ENCODE measurements around the gene EPN1.
A peak's percentile ranks its signal among the peaks of the same experiment; 100 is the strongest.

Gene EPN1

DNA sequence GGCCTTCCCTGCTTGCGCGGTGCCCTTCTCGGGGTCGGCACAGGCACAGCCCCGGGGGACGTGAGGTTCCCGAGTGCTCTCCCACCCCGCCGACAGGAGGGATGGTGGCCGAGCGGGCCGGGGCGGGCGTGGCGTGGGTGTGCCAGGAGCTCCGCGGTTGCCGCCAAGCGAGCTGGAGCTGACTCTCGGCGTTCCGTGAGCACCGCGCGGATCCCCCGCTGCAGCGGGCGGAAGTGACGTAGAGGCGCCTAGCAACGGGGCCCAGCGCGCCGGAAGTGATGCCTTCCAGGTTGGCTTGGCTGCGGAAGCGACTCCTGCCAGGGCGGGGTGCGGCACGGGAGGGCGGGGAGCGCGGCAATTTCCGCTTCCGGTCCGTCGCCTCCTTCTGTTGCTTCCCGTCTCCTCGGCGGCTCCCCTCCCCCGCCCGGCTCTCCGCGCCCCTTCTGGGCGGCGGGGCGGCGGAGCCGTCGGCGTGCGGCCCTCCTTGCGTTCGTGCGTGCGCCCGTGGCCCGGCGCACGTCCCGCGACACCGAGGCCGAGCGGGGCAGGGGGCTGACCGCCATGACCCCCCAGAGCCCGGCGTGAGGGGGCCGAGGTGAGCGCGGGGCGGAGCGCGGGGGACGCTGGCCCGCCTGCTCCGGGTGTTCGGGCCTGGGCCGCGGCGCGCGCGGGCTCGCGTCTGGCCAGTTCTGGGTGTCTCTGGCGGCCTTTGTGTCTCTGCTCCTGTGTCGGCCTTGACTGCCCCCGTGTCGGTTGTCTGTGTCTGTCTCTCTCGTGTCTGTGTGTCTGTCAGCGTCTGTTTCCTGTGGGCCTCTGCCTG is at the start of gene EPN1:
EPN1 (plus strand) TSS at position 386 of the 820 bp plus-strand sequence. CDS start 3,402 bp downstream, outside the sequence.
- Histone ChIP-seq H3K27ac (ENCODE audit: low read depth, low read length) (peak within 1 kb of the TSS; percentile 63), H2AFZ (ENCODE audit: low read length, unreplicated experiment) (peak within 1 kb of the TSS; percentile 85), H3K4me1 (ENCODE audit: control insufficient read depth, insufficient read depth, low read length, unreplicated experiment) (peaks cover 49% of the 10 kb centered on the region)

DNA sequence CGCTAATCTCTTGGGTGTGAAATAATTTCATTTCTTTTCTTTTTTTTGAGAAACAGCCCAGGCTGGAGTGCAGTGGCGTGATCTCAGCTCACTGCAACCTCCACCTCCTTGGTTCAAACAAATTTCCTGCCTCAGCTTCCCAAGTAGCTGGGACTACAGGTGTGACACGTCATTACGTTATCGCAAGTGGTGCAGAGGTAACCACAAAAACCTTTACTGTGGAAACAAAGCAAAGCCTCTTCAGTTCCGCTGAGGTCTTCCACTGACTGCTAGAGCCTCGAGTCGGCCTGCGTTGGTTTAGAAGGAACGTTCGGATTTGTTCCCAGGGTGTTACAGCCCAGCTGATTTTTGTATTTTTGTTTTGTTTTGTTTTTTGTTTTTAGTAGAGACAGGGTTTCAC is 48.7 kb upstream of the EPN1 start:
- Histone ChIP-seq H3K79me2 (ENCODE audit: control insufficient read depth, insufficient read depth, low read length, unreplicated experiment) (no peaks in the 10 kb centered on the region), H3K36me3 (ENCODE audit: insufficient read depth, low read length) (no peaks in the 10 kb centered on the region), H3K27me3 (ENCODE audit: insufficient read depth, low read length) (no peaks in the 10 kb centered on the region), H3K4me3 (ENCODE audit: low read depth, low read length) (no peak overlapping the region), H3K27ac (ENCODE audit: low read depth, low read length) (no peak overlapping the region), H3K4me1 (ENCODE audit: control insufficient read depth, insufficient read depth, low read length, unreplicated experiment) (no peaks in the 10 kb centered on the region), H2AFZ (ENCODE audit: low read length, unreplicated experiment) (no peak overlapping the region)

More for the DNA sequence above, at the start of gene EPN1:
- Histone ChIP-seq H3K79me2 (ENCODE audit: control insufficient read depth, insufficient read depth, low read length, unreplicated experiment) (peaks cover 61% of the 10 kb centered on the region), H3K36me3 (ENCODE audit: insufficient read depth, low read length) (peaks cover 5% of the 10 kb centered on the region; the same call in 1 of the 2 replicates), H3K27me3 (ENCODE audit: insufficient read depth, low read length) (no peaks in the 10 kb centered on the region), H3K4me3 (ENCODE audit: low read depth, low read length) (peak within 1 kb of the TSS; percentile 98)

DNA sequence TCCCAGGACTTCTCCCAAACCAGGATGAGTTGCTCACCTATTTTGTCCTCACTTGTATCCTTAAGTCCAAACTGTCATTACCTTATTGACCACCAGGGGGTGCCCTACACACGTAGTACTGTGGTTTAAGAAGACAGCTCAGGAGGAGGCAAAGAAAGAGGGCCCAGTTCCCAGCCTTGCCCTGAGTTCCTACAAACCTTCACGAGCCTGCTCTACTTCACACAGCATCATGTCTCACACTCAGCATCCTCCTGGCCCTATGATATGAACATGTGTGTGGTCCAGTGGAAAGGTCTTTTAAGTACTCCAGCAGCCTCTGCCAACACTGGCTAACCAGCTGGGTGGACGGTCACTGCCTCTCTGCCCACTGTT is 42.6 kb upstream of the EPN1 start:
- Histone ChIP-seq H3K79me2 (ENCODE audit: control insufficient read depth, insufficient read depth, low read length, unreplicated experiment) (peaks cover 21% of the 10 kb centered on the region), H3K27me3 (ENCODE audit: insufficient read depth, low read length) (no peaks in the 10 kb centered on the region), H3K4me3 (ENCODE audit: low read depth, low read length) (no peak overlapping the region), H2AFZ (ENCODE audit: low read length, unreplicated experiment) (no peak overlapping the region), H3K36me3 (ENCODE audit: insufficient read depth, low read length) (no peaks in the 10 kb centered on the region), H3K27ac (ENCODE audit: low read depth, low read length) (no peak overlapping the region), H3K4me1 (ENCODE audit: control insufficient read depth, insufficient read depth, low read length, unreplicated experiment) (no peaks in the 10 kb centered on the region)

DNA sequence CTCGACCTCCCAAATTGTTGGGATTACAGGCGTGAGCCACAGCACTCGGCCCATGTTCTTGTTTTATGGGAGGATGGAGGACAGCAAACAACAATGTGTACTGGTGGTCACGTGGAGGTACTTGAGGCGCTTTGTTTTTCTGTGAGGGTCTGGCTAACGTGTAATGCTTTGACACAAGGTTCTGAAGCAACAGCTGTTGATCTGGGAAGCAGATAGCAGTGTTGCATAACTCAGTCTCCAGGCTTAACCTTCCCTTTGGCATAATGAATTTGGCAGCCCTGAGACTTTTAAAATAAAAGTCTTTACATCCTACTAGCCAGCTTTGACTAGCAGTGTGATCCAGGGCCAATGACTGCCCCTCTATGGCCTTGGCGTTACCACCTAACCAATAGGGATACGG is 41.2 kb upstream of the EPN1 start:
- H3K4me1 ChIP-seq (ENCODE audit: control insufficient read depth, insufficient read depth, low read length, unreplicated experiment) = no peaks in the 10 kb centered on the region
- no peaks in the 10 kb centered on the region for H3K36me3 ChIP-seq (ENCODE audit: insufficient read depth, low read length)
- peaks cover 24% of the 10 kb centered on the region for H3K79me2 ChIP-seq (ENCODE audit: control insufficient read depth, insufficient read depth, low read length, unreplicated experiment)
- H3K27me3 ChIP-seq (ENCODE audit: insufficient read depth, low read length) = no peaks in the 10 kb centered on the region
- no peak overlapping the region for H3K4me3 ChIP-seq (ENCODE audit: low read depth, low read length)
- no peak overlapping the region for H3K27ac ChIP-seq (ENCODE audit: low read depth, low read length)
- no peak overlapping the region for H2AFZ ChIP-seq (ENCODE audit: low read length, unreplicated experiment)

DNA sequence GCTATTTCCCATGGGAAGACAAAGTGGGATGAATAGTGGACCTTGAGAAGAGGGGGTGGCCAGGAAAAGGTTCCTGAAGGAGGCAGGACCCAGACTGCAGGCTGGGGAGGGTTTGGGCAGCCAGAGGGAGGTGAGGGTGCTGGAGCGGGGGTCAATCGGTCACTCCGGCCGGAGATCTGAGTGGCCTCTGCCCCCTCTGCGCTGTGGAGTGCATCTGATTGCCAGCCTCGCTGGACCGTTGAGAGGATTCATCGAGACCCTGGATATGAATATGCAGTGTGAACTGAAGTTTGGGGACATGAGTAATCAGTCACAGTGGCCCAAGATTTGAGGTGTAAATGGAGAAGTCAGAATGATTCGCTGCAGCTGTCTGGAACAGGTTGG is 39.7 kb upstream of the EPN1 start:
- Histone ChIP-seq H3K4me1 (ENCODE audit: control insufficient read depth, insufficient read depth, low read length, unreplicated experiment) (no peaks in the 10 kb centered on the region), H3K4me3 (ENCODE audit: low read depth, low read length) (peak overlapping the region; percentile 89), H3K79me2 (ENCODE audit: control insufficient read depth, insufficient read depth, low read length, unreplicated experiment) (peaks cover 29% of the 10 kb centered on the region), H2AFZ (ENCODE audit: low read length, unreplicated experiment) (no peak overlapping the region), H3K36me3 (ENCODE audit: insufficient read depth, low read length) (no peaks in the 10 kb centered on the region), H3K27me3 (ENCODE audit: insufficient read depth, low read length) (no peaks in the 10 kb centered on the region), H3K27ac (ENCODE audit: low read depth, low read length) (peak overlapping the region; percentile 76)

DNA sequence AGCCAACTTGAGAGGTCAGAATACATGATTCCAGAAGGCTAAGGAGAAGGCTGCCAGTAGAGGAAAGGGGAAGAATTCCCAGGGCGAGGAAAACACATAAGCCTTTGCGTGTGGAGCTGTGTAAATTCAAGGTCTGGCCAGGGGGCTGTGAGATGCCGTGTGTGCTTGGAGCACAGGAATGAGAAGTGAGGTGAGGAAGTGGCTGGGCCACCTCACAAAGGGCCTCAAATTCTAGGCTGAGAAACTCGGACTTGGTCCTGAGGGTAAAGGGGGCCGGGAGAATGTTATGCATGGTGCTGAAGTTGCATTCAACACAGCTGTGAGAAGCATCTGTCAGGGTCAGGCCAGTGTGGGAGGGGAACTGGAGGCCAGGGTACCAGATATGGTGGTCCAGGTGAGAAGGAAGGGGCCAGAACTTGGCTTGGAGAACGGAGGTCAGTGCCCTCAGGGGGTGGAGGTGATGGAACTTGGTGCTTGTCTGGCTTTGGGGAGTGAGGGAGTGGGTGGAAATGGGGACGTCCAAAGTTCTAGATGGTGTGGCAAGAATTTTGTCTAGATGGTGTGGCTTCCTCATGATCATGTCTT is 39.1 kb upstream of the EPN1 start:
- H3K27ac ChIP-seq (ENCODE audit: low read depth, low read length) = no peak overlapping the region
- no peaks in the 10 kb centered on the region for H3K36me3 ChIP-seq (ENCODE audit: insufficient read depth, low read length)
- no peaks in the 10 kb centered on the region for H3K4me1 ChIP-seq (ENCODE audit: control insufficient read depth, insufficient read depth, low read length, unreplicated experiment)
- H2AFZ ChIP-seq (ENCODE audit: low read length, unreplicated experiment) = no peak overlapping the region
- H3K79me2 ChIP-seq (ENCODE audit: control insufficient read depth, insufficient read depth, low read length, unreplicated experiment) = peaks cover 29% of the 10 kb centered on the region
- peak overlapping the region; percentile 89 for H3K4me3 ChIP-seq (ENCODE audit: low read depth, low read length)
- no peaks in the 10 kb centered on the region for H3K27me3 ChIP-seq (ENCODE audit: insufficient read depth, low read length)

DNA sequence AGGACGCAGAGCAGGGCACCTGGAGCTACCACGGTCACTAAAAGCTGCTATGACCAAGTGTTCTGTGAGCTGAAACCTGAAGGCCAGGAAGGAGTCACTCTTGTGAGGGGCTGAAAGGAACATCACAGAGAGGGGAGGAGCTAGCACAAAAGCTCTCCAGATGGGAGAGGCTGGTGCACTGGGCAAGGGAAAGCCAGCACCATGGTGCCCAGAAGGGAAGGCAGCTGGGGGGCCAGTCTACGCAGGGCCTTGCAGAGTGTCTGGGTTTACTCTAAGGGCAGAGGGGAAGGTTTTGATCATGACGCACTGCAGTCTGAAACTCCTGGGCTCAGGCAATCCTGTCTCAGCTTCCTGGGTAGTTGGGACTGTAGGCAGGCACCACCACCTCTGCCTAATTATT is 38.3 kb upstream of the EPN1 start:
- no peaks in the 10 kb centered on the region for H3K27me3 ChIP-seq (ENCODE audit: insufficient read depth, low read length)
- H3K27ac ChIP-seq (ENCODE audit: low read depth, low read length) = no peak overlapping the region
- no peaks in the 10 kb centered on the region for H3K4me1 ChIP-seq (ENCODE audit: control insufficient read depth, insufficient read depth, low read length, unreplicated experiment)
- H3K4me3 ChIP-seq (ENCODE audit: low read depth, low read length) = no peak overlapping the region; the same call in 1 of the 2 replicates
- H3K36me3 ChIP-seq (ENCODE audit: insufficient read depth, low read length) = no peaks in the 10 kb centered on the region
- peaks cover 29% of the 10 kb centered on the region for H3K79me2 ChIP-seq (ENCODE audit: control insufficient read depth, insufficient read depth, low read length, unreplicated experiment)
- no peak overlapping the region for H2AFZ ChIP-seq (ENCODE audit: low read length, unreplicated experiment)

DNA sequence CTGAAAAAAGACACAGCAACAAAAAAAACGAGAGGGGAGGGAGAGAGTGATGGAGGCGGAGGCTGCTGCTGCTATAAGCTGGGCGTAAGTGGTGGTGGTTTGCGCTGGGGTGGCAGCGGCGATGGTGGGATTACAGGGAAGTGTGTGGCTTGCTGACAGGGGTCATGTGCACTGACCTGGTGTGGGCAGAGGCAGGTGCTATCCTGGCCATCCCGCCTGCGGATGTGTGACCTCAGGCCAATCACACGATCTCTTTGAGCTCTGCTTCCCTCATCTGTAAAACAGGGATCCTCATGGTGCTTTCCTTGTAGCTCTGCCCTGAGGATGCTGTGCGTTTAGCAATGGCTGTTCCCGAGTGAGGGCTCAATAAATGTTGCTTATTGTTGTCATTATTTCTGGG is 37.5 kb upstream of the EPN1 start:
- H3K27ac ChIP-seq (ENCODE audit: low read depth, low read length) = no peak overlapping the region
- no peak overlapping the region for H2AFZ ChIP-seq (ENCODE audit: low read length, unreplicated experiment)
- no peaks in the 10 kb centered on the region for H3K4me1 ChIP-seq (ENCODE audit: control insufficient read depth, insufficient read depth, low read length, unreplicated experiment)
- H3K4me3 ChIP-seq (ENCODE audit: low read depth, low read length) = no peak overlapping the region
- H3K79me2 ChIP-seq (ENCODE audit: control insufficient read depth, insufficient read depth, low read length, unreplicated experiment) = peaks cover 29% of the 10 kb centered on the region
- no peaks in the 10 kb centered on the region for H3K36me3 ChIP-seq (ENCODE audit: insufficient read depth, low read length)
- H3K27me3 ChIP-seq (ENCODE audit: insufficient read depth, low read length) = no peaks in the 10 kb centered on the region

DNA sequence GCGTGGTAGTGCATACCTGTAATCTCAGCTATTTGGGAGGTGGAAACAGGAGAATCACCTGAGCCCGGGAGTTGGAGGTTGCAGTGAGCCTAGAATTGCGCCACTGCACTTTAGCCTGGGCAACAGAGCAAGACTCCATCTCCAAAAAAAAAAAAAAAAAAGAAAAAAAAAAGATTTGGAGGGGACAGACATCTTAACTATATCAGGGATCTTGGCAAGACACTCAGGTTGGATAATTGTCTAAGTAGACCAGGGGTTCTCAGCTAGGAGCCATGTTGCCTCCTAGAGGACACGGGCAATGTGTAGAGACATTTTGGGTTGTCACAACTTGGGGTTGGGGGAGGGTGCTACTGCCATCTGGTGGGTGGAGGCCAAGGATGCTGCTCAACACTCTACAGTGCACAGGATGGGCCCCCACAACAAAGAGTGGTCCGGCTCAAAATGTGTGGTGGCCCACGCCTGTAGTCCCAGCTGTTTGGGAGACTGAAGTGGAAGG is 36.1 kb upstream of the EPN1 start:
- H3K36me3 ChIP-seq (ENCODE audit: insufficient read depth, low read length) = no peaks in the 10 kb centered on the region
- H2AFZ ChIP-seq (ENCODE audit: low read length, unreplicated experiment) = no peak overlapping the region
- peaks cover 39% of the 10 kb centered on the region for H3K79me2 ChIP-seq (ENCODE audit: control insufficient read depth, insufficient read depth, low read length, unreplicated experiment)
- no peak overlapping the region for H3K4me3 ChIP-seq (ENCODE audit: low read depth, low read length)
- H3K4me1 ChIP-seq (ENCODE audit: control insufficient read depth, insufficient read depth, low read length, unreplicated experiment) = peaks cover 5% of the 10 kb centered on the region
- no peaks in the 10 kb centered on the region for H3K27me3 ChIP-seq (ENCODE audit: insufficient read depth, low read length)
- H3K27ac ChIP-seq (ENCODE audit: low read depth, low read length) = no peak overlapping the region

DNA sequence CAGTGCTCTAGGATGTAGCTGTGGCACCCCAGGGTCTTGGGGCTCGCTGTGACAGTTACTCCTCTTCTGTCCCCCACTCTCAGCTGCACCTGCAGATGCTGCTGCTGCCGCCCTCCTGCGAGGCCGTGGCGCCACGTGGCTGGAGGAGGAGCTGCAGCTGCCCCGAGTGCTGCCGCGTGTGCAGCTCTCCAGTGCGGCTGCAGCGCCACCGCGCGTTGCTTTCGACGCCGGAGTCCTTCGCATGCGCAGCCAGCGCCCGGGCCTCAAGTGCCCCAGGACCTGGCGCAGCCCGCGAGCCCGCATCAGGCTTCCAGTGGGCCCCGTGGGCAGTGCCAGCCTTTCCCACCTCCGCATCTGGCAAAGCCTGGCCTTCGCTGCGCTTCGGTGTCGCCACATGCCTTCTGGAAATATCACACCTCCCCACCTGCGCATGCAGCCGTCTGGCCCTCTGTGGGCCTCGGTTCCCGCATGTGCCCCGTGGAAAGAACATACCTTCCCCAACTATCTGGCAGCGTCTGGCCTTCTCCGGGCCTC is 34.9 kb upstream of the EPN1 start:
- Histone ChIP-seq H3K27me3 (ENCODE audit: insufficient read depth, low read length) (no peaks in the 10 kb centered on the region), H3K4me3 (ENCODE audit: low read depth, low read length) (peak overlapping the region; percentile 96), H3K4me1 (ENCODE audit: control insufficient read depth, insufficient read depth, low read length, unreplicated experiment) (peaks cover 5% of the 10 kb centered on the region), H2AFZ (ENCODE audit: low read length, unreplicated experiment) (no peak overlapping the region), H3K79me2 (ENCODE audit: control insufficient read depth, insufficient read depth, low read length, unreplicated experiment) (peaks cover 48% of the 10 kb centered on the region), H3K36me3 (ENCODE audit: insufficient read depth, low read length) (no peaks in the 10 kb centered on the region; the same call in 1 of the 2 replicates), H3K27ac (ENCODE audit: low read depth, low read length) (peak overlapping the region; percentile 86)

Data from ACC112 (cell line).